K562 (cell line): ENCODE measurements around the gene ATF6B. TPM values are rescaled to one million over a fixed set of nuclear protein-coding genes. Genes with fewer than 3 reads are reported as not detected.

Source experiments
- ARID2 ChIP-seq: fragments of 450-650 bp; IDR thresholded peaks from 2 replicates; pipeline ENCODE4 v1.6.1; 2017; ENCODE audit warnings: antibody characterized with exemption, mild to moderate bottlenecking
- BRD9 ChIP-seq: fragments of 450-650 bp; IDR thresholded peaks from 2 replicates; pipeline ENCODE4 v1.6.1; 2018; ENCODE audit warnings: low read depth; ENCODE audit not compliant: partially characterized antibody
- DPF2 ChIP-seq: fragments of 450-650 bp; IDR thresholded peaks from 2 replicates; pipeline ENCODE4 v1.6.1; 2016
- E2F3 ChIP-seq: fragments of 250-450 bp; sonication (Bioruptor Pico); IDR thresholded peaks from 2 replicates; pipeline ENCODE4 v1.4.0; 2020; ENCODE audit warnings: mild to moderate bottlenecking
- EGR1 ChIP-seq: fragments of 450-650 bp; conservative IDR thresholded peaks from 2 replicates; pipeline ENCODE4 v1.6.1; 2017; ENCODE audit warnings: mild to moderate bottlenecking
- EHMT2 ChIP-seq: fragments of 450-650 bp; IDR thresholded peaks from 2 replicates; pipeline ENCODE4 v1.6.1; 2018; ENCODE audit warnings: antibody characterized with exemption
- JUND ChIP-seq, 2 experiments: IDR thresholded peaks; 2 replicates in 1 of 2; 3 replicates in 1 of 2; pipeline ENCODE4 v1.6.1; 2011; ENCODE audit warnings: borderline replicate concordance in 2 of 2, low read depth in 2 of 2, low read length in 2 of 2, improper control_type of control experiment in 1 of 2, missing biosample characterization in 1 of 2, missing genetic modification characterization in 1 of 2, missing genetic modification reagents in 1 of 2
- MCM3 ChIP-seq: fragments of 450-650 bp; IDR thresholded peaks from 2 replicates; pipeline ENCODE4 v1.6.1; 2016
- MECOM ChIP-seq: fragments of 250-450 bp; sonication (Bioruptor Pico); IDR thresholded peaks from 2 replicates; pipeline ENCODE4 v1.8.0; 2022; ENCODE audit warnings: inconsistent platforms
- NR4A1 ChIP-seq, 2 experiments: fragments of 250-450 bp in 1 of 2; fragments of 450-650 bp in 1 of 2; sonication (Bioruptor Pico) in 1 of 2; IDR thresholded peaks; 2 replicates each; pipeline versions ENCODE4 v1.4.0 to v1.6.1; 2016 to 2020; ENCODE audit warnings: mild to moderate bottlenecking in 2 of 2, missing compliant biosample characterization in 1 of 2, missing genetic modification characterization in 1 of 2, moderate library complexity in 1 of 2
- PTRF ChIP-seq: fragments of 450-650 bp; IDR thresholded peaks from 2 replicates; pipeline ENCODE4 v1.6.1; 2016; ENCODE audit warnings: mild to moderate bottlenecking, missing genetic modification characterization, missing compliant biosample characterization
- SIN3B ChIP-seq: fragments of 450-650 bp; IDR thresholded peaks from 2 replicates; pipeline ENCODE4 v1.6.1; 2017; ENCODE audit warnings: low read depth, mild to moderate bottlenecking, moderate library complexity
- SRSF3 ChIP-seq: fragments of 200-400 bp; formaldehyde crosslinking; IDR thresholded peaks from 2 replicates; pipeline ENCODE4 v1.6.1; 2016; ENCODE audit warnings: mild to moderate bottlenecking, low read length, moderate library complexity; ENCODE audit not compliant: insufficient read depth
- TAL1 ChIP-seq: fragments of 450-650 bp; IDR thresholded peaks from 2 replicates; pipeline ENCODE4 v1.6.1; 2016; ENCODE audit warnings: mild to moderate bottlenecking
- ZKSCAN1 ChIP-seq: fragments of 150-350 bp; IDR thresholded peaks from 2 replicates; pipeline ENCODE4 v1.6.1; 2016; ENCODE audit warnings: low read depth, low read length
- polyA plus RNA-seq, 8 experiments: library from polyadenylated mRNA; depleted of rRNA in 4 of 8; stranded (reverse) in 5 of 8; unstranded in 3 of 8; fragments of >200 nt; fragmentation: Nextera tagmentation in 2 of 8; fragmentation: Illumina TruSeq in 1 of 8; extraction: Ambion mirVana in 2 of 8; extraction: Trizol in 1 of 8; gene quantifications; 2 replicates each; pipeline versions ENCODE4 v1.2.1 to v1.2.3, GENCODE V29; 2011 to 2014; ENCODE audit warnings: inconsistent platforms in 1 of 8, missing spikeins in 1 of 8
- total RNA-seq, 7 experiments: library from RNA; depleted of rRNA in 6 of 7; stranded (reverse); fragments of >200 nt in 6 of 7; fragmentation: Illumina TruSeq in 2 of 7; extraction: Trizol in 2 of 7; gene quantifications; 2 replicates each; pipeline versions ENCODE4 v1.2.1 to v1.2.3, GENCODE V29; 2011 to 2021; ENCODE audit warnings: low replicate concordance in 1 of 7
- TF ChIP-seq, protein P1 (sequence below), 2 experiments: fragments of 450-650 bp; IDR thresholded peaks; 2 replicates each; pipeline ENCODE4 v1.6.1; 2018; ENCODE audit warnings: mild to moderate bottlenecking in 2 of 2, low read depth in 1 of 2; ENCODE audit not compliant: partially characterized antibody in 2 of 2
- TF ChIP-seq, protein P2 (sequence below): fragments of 450-650 bp; IDR thresholded peaks from 2 replicates; pipeline ENCODE4 v1.6.1; 2018; ENCODE audit not compliant: partially characterized antibody

ATF6B gene
- total and polyA plus RNA-seq, 9 of the 15 experiments (the other 6 are each of a cell fraction or from before 2014, with no cell fraction given) = 20.7 to 131 (median 31.7) TPM

DNA sequence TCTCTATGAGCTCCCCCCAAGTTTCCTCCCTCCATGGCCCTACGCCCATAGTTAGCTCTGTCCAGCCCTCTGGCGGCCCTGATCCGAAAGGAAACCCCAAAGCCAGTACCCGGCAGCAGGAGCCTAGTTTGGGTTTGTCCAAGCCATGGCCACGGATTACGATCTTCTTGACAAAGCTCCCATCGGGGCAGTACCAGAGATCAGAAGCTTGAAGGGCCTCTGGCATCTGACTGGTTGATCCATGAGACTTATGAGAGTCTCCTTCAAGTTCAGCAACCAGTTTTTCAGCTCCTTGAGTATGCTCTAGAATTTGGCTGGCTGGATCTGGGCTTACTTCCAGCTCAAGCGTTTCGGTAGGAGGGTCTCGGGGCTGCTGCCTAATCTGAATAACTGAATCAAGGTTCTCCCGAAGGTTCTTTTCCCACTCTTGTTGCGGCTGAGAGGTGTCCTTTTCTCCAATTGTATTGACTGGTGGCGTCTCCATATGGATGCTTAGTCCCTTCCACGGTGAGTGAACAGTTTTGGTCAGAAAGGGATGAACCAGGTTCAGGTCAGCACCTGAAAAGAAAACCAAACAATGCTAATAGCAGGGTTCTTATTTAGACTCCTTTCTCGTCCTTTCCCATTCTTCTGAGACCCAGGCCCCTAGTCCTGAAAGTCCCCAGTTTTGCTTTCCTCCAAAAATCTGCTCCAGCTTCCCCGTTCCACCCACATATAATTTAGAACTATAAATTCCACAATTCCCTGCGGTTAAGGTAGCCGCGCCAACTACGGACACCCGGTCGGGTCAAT, 1.4 kb upstream of the ATF6B start (continued):
- TF ChIP-seq NR4A1 (CRISPR knock-in tag; IDR thresholded peaks at IDR 0.05) = 0 out of 2 replicates have a peak, but pooled peaks have one; percentile 53
- no peak for TF ChIP-seq NR4A1 (tag; IDR thresholded peaks at IDR 0.05)
- TF ChIP-seq, protein P1, sequence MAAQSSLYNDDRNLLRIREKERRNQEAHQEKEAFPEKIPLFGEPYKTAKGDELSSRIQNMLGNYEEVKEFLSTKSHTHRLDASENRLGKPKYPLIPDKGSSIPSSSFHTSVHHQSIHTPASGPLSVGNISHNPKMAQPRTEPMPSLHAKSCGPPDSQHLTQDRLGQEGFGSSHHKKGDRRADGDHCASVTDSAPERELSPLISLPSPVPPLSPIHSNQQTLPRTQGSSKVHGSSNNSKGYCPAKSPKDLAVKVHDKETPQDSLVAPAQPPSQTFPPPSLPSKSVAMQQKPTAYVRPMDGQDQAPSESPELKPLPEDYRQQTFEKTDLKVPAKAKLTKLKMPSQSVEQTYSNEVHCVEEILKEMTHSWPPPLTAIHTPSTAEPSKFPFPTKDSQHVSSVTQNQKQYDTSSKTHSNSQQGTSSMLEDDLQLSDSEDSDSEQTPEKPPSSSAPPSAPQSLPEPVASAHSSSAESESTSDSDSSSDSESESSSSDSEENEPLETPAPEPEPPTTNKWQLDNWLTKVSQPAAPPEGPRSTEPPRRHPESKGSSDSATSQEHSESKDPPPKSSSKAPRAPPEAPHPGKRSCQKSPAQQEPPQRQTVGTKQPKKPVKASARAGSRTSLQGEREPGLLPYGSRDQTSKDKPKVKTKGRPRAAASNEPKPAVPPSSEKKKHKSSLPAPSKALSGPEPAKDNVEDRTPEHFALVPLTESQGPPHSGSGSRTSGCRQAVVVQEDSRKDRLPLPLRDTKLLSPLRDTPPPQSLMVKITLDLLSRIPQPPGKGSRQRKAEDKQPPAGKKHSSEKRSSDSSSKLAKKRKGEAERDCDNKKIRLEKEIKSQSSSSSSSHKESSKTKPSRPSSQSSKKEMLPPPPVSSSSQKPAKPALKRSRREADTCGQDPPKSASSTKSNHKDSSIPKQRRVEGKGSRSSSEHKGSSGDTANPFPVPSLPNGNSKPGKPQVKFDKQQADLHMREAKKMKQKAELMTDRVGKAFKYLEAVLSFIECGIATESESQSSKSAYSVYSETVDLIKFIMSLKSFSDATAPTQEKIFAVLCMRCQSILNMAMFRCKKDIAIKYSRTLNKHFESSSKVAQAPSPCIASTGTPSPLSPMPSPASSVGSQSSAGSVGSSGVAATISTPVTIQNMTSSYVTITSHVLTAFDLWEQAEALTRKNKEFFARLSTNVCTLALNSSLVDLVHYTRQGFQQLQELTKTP (IDR thresholded peaks at IDR 0.05; ENCODE audit: low read depth in 1 of 2, partially characterized antibody in 2 of 2) = no peak
- peak; percentile 63 for TF ChIP-seq EGR1
- TF ChIP-seq MECOM (CRISPR knock-in tag) = no peak
- TF ChIP-seq SIN3B = 0 out of 2 replicates have a peak, but pooled peaks have one; percentile 23
- TF ChIP-seq E2F3 (CRISPR knock-in tag) = no peak
- no peak for TF ChIP-seq MCM3
- TF ChIP-seq EHMT2 = peak; percentile 73; the same call in 1 of the 2 replicates
- TF ChIP-seq, protein P2, sequence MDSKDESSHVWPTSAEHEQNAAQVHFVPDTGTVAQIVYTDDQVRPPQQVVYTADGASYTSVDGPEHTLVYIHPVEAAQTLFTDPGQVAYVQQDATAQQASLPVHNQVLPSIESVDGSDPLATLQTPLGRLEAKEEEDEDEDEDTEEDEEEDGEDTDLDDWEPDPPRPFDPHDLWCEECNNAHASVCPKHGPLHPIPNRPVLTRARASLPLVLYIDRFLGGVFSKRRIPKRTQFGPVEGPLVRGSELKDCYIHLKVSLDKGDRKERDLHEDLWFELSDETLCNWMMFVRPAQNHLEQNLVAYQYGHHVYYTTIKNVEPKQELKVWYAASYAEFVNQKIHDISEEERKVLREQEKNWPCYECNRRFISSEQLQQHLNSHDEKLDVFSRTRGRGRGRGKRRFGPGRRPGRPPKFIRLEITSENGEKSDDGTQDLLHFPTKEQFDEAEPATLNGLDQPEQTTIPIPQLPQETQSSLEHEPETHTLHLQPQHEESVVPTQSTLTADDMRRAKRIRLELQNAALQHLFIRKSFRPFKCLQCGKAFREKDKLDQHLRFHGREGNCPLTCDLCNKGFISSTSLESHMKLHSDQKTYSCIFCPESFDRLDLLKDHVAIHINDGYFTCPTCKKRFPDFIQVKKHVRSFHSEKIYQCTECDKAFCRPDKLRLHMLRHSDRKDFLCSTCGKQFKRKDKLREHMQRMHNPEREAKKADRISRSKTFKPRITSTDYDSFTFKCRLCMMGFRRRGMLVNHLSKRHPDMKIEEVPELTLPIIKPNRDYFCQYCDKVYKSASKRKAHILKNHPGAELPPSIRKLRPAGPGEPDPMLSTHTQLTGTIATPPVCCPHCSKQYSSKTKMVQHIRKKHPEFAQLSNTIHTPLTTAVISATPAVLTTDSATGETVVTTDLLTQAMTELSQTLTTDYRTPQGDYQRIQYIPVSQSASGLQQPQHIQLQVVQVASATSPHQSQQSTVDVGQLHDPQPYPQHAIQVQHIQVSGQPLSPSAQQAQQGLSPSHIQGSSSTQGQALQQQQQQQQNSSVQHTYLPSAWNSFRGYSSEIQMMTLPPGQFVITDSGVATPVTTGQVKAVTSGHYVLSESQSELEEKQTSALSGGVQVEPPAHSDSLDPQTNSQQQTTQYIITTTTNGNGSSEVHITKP = peak; percentile 32
- peak; percentile 31 for TF ChIP-seq BRD9
- TF ChIP-seq DPF2 = 0 out of 2 replicates have a peak, but pooled peaks have one; percentile 13
- no peak for TF ChIP-seq TAL1
- no peak for TF ChIP-seq ARID2
- TF ChIP-seq SRSF3 = no peak
- peak; percentile 18; the same call in 1 of the 2 replicates for TF ChIP-seq JUND (IDR thresholded peaks at IDR 0.05; ENCODE audit: borderline replicate concordance, low read depth, low read length)
- TF ChIP-seq JUND (tag; IDR thresholded peaks at IDR 0.05; ENCODE audit: borderline replicate concordance, low read depth, low read length) = no peak
- TF ChIP-seq PTRF = no peak
- no peak for TF ChIP-seq ZKSCAN1
